Naive thymus-derived CD8-positive, alpha-beta T cell (primary cell): Measurements from ENCODE around the gene LAMB3. TPM values are rescaled to one million over a fixed set of nuclear protein-coding genes. Genes with fewer than 3 reads are reported as not detected.

Experiments
- ATAC-seq, 2 donors: fragments of 150-1000 bp; cut with Tn5 transposase in 1 of 2; sonication (Bioruptor Pico), chemical (Tn5 transposase) in 1 of 2; 1 replicate in 1 of 2; 2 replicates in 1 of 2; pipeline ENCODE4 v1.10.0; 2021; ENCODE audit warnings: mild to moderate bottlenecking in 2 of 2, moderate library complexity in 2 of 2
- POLR2A ChIA-PET: fragments of 350-600 bp; sonication (Branson Sonifier 250); formaldehyde crosslinking; loops from one replicate; lab custom pipeline; 2021; ENCODE audit warnings: antibody characterized with exemption; lab: Charles Lee
- DNase-seq, 10 donors: peaks; one replicate each; pipeline versions ENCODE4 v3.0.0 to v3.0.0-alpha.2; 2020 to 2022
- H3K27ac Mint-ChIP-seq, 10 donors: one replicate each; pipeline ENCODE4 v1.8.0; 2020 to 2022; ENCODE audit warnings: mild to moderate bottlenecking in 10 of 10, mixed read lengths in 10 of 10, moderate library complexity in 4 of 10, inconsistent platforms in 1 of 10
- H3K27me3 Mint-ChIP-seq, 5 donors: one replicate each; pipeline ENCODE4 v1.8.0; 2021 to 2022; ENCODE audit warnings: mixed read lengths in 5 of 5
- H3K36me3 Mint-ChIP-seq, 3 donors: one replicate each; pipeline ENCODE4 v1.8.0; 2020 to 2022; ENCODE audit warnings: mixed read lengths in 3 of 3, mild to moderate bottlenecking in 2 of 3, inconsistent platforms in 1 of 3
- H3K4me1 Mint-ChIP-seq, 4 donors: one replicate each; pipeline ENCODE4 v1.8.0; 2021 to 2022; ENCODE audit warnings: mixed read lengths in 4 of 4
- H3K4me3 Mint-ChIP-seq, 10 donors: one replicate each; pipeline ENCODE4 v1.8.0; 2020 to 2022; ENCODE audit warnings: mild to moderate bottlenecking in 10 of 10, mixed read lengths in 10 of 10, moderate library complexity in 6 of 10, inconsistent platforms in 1 of 10
- H3K9me3 Mint-ChIP-seq, 9 donors: one replicate each; pipeline ENCODE4 v1.8.0; 2020 to 2022; ENCODE audit warnings: mixed read lengths in 9 of 9, mild to moderate bottlenecking in 3 of 9, inconsistent platforms in 1 of 9, moderate library complexity in 1 of 9
- polyA plus RNA-seq, 3 donors: library from polyadenylated mRNA; unstranded; fragments of 300-500 nt; fragmentation: Illumina TruSeq; gene quantifications; one replicate each; pipeline ENCODE4 v1.2.3, GENCODE V29; 2021
- total RNA-seq, 8 experiments: library from RNA in 2 of 8; stranded (reverse) in 2 of 8; gene quantifications; one replicate each; pipeline ENCODE4 v1.2.3 and lab custom pipeline; 2021 to 2026

Gene LAMB3
- total and polyA plus RNA-seq, 5 experiments from 2014 or later: 0.42 to 0.93 (median 0.80) TPM; not detected in 1

DNA sequence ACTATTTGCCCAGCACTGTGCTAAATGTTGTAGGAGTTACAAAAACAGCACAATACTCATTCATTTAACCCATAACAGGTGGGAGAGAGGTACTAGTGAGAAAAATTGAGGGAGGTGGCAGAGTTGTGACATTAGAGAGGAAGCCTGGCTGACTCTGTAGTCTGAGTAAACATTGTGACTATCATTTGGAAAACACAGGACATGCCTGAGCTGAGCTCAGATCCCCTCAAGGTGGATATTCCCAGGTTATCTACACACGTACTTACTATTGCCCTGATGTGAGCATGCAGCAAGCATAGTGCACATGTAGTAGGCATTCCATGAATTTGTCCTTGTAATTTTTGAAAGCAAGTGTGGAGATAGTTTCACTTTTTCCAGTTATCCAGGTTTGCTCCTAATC is 57.8 kb downstream of the LAMB3 start:
- POLR2A ChIA-PET: no interaction called here
- H3K27ac Mint-ChIP-seq: no peak overlapping the region
- no peak for ATAC-seq
- DNase-seq: no peak
- no peaks in the 10 kb centered on the region for H3K9me3 Mint-ChIP-seq
- H3K36me3 Mint-ChIP-seq: no peaks in the 10 kb centered on the region
- no peak overlapping the region for H3K4me3 Mint-ChIP-seq
- peaks cover 9 to 42% (median 27%) of the 10 kb centered on the region in 5 donors for H3K27me3 Mint-ChIP-seq
- peaks cover 0 to 1% (median 0%) of the 10 kb centered on the region in 4 donors for H3K4me1 Mint-ChIP-seq

DNA sequence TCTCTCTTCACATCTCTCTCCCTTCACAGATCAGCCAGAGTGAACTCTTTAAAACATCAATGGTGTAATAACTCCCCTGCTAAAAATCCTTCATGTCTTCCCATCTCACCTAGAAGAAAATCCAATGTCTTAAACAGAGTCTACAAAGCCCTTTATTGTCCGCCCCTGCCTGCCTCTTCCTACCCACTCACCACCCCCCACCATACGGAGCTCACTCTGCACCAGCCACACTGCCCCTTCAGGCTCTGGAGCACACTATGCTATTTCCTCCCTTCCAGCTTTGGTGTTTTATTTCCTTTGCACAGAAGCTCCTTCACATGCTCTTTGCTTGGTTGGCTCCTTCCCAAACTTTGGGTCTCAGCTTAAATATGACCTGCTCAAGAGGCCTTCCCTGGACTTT is 58.5 kb downstream of the LAMB3 start:
- H3K36me3 Mint-ChIP-seq: no peaks in the 10 kb centered on the region
- peak overlapping the region in 1 of 10 donors; percentile 67 for H3K27ac Mint-ChIP-seq
- ATAC-seq: no peak
- H3K9me3 Mint-ChIP-seq: no peaks in the 10 kb centered on the region
- POLR2A ChIA-PET: no interaction called here
- H3K4me3 Mint-ChIP-seq: no peak overlapping the region
- no peak for DNase-seq
- peaks cover 8 to 39% (median 24%) of the 10 kb centered on the region in 5 donors for H3K27me3 Mint-ChIP-seq
- peaks cover 0 to 1% (median 0%) of the 10 kb centered on the region in 4 donors for H3K4me1 Mint-ChIP-seq

DNA sequence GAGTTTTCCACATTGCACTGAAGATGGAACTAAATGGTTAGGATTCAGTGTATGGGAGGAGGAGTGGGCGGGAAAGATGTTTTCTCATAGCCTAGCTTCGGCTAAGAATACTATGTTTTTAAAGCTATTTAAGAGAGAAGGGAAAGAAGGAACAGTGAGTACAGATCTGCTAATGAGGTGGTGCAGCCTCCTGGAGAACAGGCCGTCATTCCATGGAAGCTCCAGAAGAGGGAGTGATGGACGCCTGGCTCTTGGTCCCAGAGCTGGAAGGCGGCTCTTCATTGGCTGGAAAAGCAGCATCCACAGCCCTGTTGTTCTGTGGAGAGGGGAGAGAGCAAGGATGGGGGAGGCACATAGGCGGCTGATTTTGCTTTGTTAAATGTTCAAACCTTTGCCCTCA is 61.8 kb downstream of the LAMB3 start:
- Mint-ChIP-seq H3K27me3 (peaks cover 13 to 39% (median 25%) of the 10 kb centered on the region in 5 donors), H3K27ac (no peak overlapping the region), H3K36me3 (no peaks in the 10 kb centered on the region), H3K4me1 (no peaks in the 10 kb centered on the region), H3K4me3 (no peak overlapping the region), H3K9me3 (no peaks in the 10 kb centered on the region)
- POLR2A ChIA-PET: no interaction called here
- ATAC-seq (no peak), DNase-seq (no peak)

DNA sequence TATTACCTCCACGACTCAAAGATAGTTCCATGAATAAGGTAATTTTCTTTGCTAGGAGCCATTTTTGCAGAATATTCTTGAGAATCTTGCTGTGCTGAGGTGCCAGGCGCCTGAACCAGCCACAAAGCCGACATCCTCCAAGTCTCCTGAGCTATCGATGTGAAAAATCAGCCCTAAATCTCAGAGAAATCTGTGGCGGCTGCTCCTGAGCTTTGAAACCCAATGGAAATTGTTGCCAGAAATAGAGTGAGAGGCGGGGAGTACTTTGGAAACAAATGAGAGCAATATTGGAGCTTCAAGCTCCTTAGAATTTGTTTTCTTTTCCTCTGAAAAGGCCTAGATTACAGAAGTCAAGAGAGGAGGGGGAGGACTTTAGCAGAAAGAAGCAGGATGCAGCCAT is 62.4 kb downstream of the LAMB3 start:
- Mint-ChIP-seq H3K27me3 (peaks cover 12 to 34% (median 21%) of the 10 kb centered on the region in 5 donors), H3K9me3 (no peaks in the 10 kb centered on the region), H3K36me3 (no peaks in the 10 kb centered on the region), H3K27ac (no peak overlapping the region), H3K4me3 (no peak overlapping the region), H3K4me1 (no peaks in the 10 kb centered on the region)
- ATAC-seq: no peak
- POLR2A ChIA-PET: no interaction called here
- no peak for DNase-seq

DNA sequence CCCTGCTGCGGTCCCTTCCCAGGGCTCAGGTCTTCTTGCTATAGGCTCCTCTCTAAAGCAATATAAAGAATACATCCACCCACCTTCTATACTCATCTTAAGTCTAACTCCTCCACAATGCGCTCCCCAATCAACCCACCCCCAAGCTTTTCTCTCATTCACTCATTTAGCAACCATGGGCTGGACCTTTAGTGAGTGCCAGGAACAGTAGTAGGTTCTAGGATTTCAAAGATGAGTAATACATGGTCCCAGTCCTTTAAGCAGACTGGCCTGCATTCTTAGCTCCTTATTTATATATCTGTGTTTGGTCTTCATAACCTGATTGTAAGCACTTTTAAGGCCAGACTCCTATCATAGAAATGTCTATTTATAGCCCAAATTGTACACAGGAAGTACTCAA is 62.8 kb downstream of the LAMB3 start:
- ATAC-seq: no peak
- Mint-ChIP-seq H3K36me3 (no peaks in the 10 kb centered on the region), H3K4me3 (no peak overlapping the region), H3K9me3 (no peaks in the 10 kb centered on the region), H3K4me1 (no peaks in the 10 kb centered on the region), H3K27me3 (peaks cover 12 to 34% (median 20%) of the 10 kb centered on the region in 5 donors), H3K27ac (no peak overlapping the region)
- DNase-seq: no peak
- POLR2A ChIA-PET: no interaction called here

DNA sequence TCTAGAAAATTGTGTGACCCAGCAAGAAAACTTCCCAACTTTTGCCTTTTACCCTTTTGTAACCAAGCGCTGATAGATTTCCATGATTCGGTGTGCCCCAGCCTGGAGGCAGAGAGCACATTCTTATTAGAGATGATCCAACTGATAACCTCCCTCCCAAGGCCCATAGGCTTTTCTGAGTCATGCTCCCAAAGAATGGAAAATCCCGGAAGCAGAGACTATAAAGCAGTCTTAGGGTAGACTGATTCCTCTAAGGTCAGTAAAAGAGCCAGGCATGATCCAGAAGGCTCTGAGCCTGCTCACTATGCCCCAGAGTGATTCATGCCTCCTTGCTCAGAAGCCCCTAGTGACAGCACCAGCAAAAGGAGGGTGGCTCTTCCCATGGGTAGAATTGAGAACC is 64.4 kb downstream of the LAMB3 start:
- ATAC-seq: no peak
- no peaks in the 10 kb centered on the region for H3K4me1 Mint-ChIP-seq
- H3K27ac Mint-ChIP-seq: no peak overlapping the region
- peaks cover 9 to 26% (median 18%) of the 10 kb centered on the region in 5 donors for H3K27me3 Mint-ChIP-seq
- DNase-seq: no peak
- H3K36me3 Mint-ChIP-seq: no peaks in the 10 kb centered on the region
- no peaks in the 10 kb centered on the region for H3K9me3 Mint-ChIP-seq
- POLR2A ChIA-PET: no interaction called here
- no peak overlapping the region for H3K4me3 Mint-ChIP-seq

DNA sequence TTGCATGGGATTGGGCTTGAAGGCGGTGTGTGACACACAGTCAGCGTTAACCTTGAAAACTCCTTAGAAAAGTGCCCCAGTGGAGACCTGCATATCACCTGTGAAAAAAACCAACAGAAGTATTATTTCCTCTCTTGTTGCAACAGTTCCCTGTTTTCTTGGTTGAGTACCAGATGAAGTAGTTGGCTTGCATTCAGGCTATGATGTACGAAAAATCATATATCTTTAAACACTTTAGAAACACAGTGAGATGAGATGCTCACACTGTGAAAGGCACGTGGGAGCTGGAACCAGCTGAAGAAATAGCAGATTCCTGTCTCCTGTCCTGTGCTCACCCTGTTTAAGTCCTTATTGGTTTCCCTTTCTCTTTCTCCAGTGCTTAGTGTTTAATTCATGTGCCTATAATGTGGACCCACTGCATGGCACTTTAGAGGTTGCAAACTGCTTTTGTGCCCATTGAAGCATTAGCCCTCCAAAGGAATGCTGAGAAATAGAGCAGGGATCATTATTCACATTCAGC is 65.9 kb downstream of the LAMB3 start:
- Mint-ChIP-seq H3K9me3 (no peaks in the 10 kb centered on the region), H3K4me3 (peak overlapping the region in 1 of 10 donors; percentile 16), H3K27me3 (peaks cover 9 to 24% (median 16%) of the 10 kb centered on the region in 5 donors), H3K4me1 (no peaks in the 10 kb centered on the region), H3K36me3 (no peaks in the 10 kb centered on the region), H3K27ac (no peak overlapping the region)
- POLR2A ChIA-PET: no interaction called here
- no peak for DNase-seq
- no peak for ATAC-seq

DNA sequence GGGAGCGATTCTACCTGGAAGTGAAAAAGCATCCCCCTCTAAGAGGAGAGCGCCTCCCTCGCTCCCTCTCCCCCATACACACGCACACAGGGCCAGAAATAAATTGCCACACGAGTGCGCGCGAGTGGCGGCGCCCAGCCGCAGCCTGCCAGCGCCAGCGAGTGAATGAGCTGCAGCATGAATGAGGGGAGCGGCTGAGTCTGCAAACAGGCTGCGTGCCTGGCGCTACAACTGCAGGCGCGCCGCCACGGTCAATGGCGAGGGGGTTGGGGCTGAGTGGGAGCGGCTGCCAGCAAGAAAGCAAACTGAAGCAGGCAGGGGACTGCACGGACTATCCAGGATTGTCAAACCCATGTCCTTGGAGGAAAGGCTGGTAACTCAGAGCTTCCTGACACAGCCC is 66.6 kb downstream of the LAMB3 start:
- ATAC-seq: peak in 1 of 2 donors; percentile 46
- DNase-seq: peak in 1 of 10 donors; percentile 8

DNA sequence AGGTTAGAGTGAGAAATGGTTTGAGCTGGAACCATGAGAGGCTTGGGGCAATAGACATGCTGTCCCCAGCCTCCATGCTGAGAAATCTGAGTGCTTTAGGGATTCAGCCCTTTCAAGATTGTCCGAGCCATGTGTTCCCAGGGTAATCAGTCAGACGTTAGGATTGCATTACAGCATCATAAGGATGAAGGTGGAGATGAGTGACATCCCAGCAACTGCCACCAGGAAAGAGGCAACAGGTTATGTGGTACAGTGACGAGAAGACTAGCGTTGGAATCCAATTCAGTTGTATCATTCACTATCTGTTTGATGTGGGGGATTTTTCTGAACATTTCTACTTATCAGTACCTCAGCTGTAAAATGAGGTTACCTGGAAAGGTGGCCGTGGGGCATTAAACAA is 67.0 kb downstream of the LAMB3 start:
- Mint-ChIP-seq H3K4me1 (no peaks in the 10 kb centered on the region), H3K27me3 (peaks cover 9 to 19% (median 12%) of the 10 kb centered on the region in 5 donors), H3K36me3 (no peaks in the 10 kb centered on the region), H3K4me3 (no peak overlapping the region), H3K27ac (no peak overlapping the region), H3K9me3 (no peaks in the 10 kb centered on the region)
- ATAC-seq (no peak), DNase-seq (no peak)
- POLR2A ChIA-PET: no interaction called here

More for the DNA sequence above, 66.6 kb downstream of the LAMB3 start:
- Mint-ChIP-seq H3K9me3 (no peaks in the 10 kb centered on the region), H3K27ac (no peak overlapping the region), H3K27me3 (peaks cover 9 to 22% (median 16%) of the 10 kb centered on the region in 5 donors), H3K4me3 (no peak overlapping the region), H3K4me1 (no peaks in the 10 kb centered on the region), H3K36me3 (no peaks in the 10 kb centered on the region)
- POLR2A ChIA-PET: no interaction called here

DNA sequence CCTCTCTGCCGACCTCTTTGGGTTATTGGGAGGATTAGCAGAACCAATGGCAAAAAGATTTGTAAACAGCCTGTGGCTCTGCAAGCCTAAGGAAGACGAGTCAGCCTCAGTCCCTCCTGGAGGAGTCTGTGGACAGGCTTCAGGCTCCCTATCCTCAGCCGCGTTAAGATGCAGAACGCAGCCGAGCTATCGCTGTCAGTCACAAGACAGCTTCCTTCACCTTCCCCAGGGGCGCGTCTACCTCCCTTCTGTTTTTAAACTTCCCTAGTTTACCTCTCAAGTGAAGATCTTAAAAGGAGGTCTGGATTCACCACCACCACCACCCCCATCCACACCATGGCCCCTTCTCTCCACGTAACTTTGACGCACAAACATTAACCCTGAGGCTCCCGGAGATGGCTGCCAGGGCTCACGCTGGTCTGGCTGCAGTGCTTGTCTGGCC is 68.0 kb downstream of the LAMB3 start:
- POLR2A ChIA-PET: no interaction called here
- peaks cover 2 to 15% (median 9%) of the 10 kb centered on the region in 5 donors for H3K27me3 Mint-ChIP-seq

DNA sequence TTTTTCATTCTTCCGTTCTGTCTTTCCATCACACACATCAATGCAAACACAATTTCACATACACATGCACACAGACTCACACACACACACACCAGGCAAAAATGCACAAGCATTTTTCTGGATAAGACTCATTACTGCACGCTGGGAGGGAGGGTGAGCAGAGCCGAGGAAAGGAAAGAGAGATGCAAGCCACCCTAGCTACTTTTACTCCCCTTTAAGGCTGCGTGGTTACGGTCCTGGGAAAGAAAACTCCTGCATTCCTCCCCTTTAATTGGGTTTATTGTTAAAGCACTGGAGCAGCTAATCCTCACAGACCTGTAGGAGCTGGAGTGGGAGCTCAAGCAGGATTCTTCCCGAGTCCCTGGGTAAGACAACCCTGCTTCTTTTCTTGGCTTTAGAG is 68.8 kb downstream of the LAMB3 start, which contains the start of gene CAMK1G:
CAMK1G (plus strand) TSS at position 307 of the 400 bp plus-strand sequence. CDS start 11,270 bp downstream, outside the sequence.
- POLR2A ChIA-PET: no interaction called here
- ATAC-seq: no peak
- no peaks in the 10 kb centered on the region for H3K4me1 Mint-ChIP-seq
- no peak within 1 kb of the TSS for H3K27ac Mint-ChIP-seq
- H3K4me3 Mint-ChIP-seq: no peak within 1 kb of the TSS
- peaks cover 0 to 14% (median 9%) of the 10 kb centered on the region in 5 donors for H3K27me3 Mint-ChIP-seq
- no peaks in the 10 kb centered on the region for H3K9me3 Mint-ChIP-seq
- DNase-seq: no peak
- no peaks in the 10 kb centered on the region for H3K36me3 Mint-ChIP-seq

More for the DNA sequence above, 68.0 kb downstream of the LAMB3 start:
- Mint-ChIP-seq H3K9me3 (no peaks in the 10 kb centered on the region), H3K4me3 (no peak overlapping the region), H3K4me1 (no peaks in the 10 kb centered on the region), H3K27ac (no peak overlapping the region), H3K36me3 (no peaks in the 10 kb centered on the region)
- DNase-seq: no peak
- no peak for ATAC-seq

DNA sequence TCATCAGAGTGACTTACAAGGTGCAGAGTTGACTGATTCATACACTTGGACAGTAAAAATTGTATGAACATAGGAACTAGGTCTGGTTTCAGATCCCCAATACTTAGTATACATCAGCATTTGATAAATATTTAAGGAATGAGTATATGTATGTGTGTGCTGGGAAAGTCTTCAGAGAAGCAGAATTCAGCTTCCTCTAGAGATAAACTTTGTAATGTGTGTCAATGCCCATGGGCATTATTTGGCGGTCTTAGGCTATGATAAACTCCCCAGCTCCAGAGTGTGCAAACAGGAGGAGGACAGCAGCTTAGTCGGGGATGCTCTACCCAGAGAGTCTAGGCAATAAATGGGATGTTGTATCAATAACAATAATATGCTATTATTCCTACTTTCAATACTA is 71.6 kb downstream of the LAMB3 start:
- Mint-ChIP-seq H3K36me3 (no peaks in the 10 kb centered on the region), H3K27ac (no peak overlapping the region), H3K9me3 (no peaks in the 10 kb centered on the region), H3K27me3 (peaks cover 0 to 6% (median 2%) of the 10 kb centered on the region in 5 donors), H3K4me1 (no peaks in the 10 kb centered on the region), H3K4me3 (no peak overlapping the region)
- DNase-seq (no peak), ATAC-seq (no peak)
- POLR2A ChIA-PET: no interaction called here

DNA sequence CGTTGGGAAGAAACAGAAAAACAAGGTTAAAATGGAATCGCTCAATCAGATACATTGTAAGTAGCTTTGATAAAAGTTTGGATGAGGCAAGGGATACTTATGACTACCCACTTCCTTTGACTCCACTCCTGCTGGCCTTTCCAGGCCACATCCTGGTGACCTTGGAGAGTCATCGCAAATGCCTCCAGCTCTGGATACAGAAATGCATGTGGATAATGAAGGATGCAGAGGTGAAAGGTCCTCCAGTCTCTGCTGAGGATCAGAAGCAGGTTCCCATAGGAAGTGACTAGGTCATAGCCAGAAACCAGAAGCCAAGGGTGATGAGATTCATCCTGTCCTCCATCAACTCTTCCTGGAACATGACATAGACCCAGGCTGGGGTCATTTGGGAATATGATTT is 74.9 kb downstream of the LAMB3 start:
- no peak overlapping the region for H3K4me3 Mint-ChIP-seq
- H3K9me3 Mint-ChIP-seq: no peaks in the 10 kb centered on the region
- no peak overlapping the region for H3K27ac Mint-ChIP-seq
- POLR2A ChIA-PET: no interaction called here
- H3K36me3 Mint-ChIP-seq: no peaks in the 10 kb centered on the region
- H3K4me1 Mint-ChIP-seq: no peaks in the 10 kb centered on the region
- ATAC-seq (no peak), DNase-seq (no peak)
- peaks cover 0 to 7% (median 5%) of the 10 kb centered on the region in 5 donors for H3K27me3 Mint-ChIP-seq
